SW480 (cell line): ENCODE data around the gene MMS19.

ENCODE experiments used
- DNase-seq: peaks from one replicate; pipeline ENCODE4 v3.0.0-alpha.2; 2016; ENCODE audit warnings: low spot score

The MMS19 gene, protein sequence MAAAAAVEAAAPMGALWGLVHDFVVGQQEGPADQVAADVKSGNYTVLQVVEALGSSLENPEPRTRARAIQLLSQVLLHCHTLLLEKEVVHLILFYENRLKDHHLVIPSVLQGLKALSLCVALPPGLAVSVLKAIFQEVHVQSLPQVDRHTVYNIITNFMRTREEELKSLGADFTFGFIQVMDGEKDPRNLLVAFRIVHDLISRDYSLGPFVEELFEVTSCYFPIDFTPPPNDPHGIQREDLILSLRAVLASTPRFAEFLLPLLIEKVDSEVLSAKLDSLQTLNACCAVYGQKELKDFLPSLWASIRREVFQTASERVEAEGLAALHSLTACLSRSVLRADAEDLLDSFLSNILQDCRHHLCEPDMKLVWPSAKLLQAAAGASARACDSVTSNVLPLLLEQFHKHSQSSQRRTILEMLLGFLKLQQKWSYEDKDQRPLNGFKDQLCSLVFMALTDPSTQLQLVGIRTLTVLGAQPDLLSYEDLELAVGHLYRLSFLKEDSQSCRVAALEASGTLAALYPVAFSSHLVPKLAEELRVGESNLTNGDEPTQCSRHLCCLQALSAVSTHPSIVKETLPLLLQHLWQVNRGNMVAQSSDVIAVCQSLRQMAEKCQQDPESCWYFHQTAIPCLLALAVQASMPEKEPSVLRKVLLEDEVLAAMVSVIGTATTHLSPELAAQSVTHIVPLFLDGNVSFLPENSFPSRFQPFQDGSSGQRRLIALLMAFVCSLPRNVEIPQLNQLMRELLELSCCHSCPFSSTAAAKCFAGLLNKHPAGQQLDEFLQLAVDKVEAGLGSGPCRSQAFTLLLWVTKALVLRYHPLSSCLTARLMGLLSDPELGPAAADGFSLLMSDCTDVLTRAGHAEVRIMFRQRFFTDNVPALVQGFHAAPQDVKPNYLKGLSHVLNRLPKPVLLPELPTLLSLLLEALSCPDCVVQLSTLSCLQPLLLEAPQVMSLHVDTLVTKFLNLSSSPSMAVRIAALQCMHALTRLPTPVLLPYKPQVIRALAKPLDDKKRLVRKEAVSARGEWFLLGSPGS

DNA sequence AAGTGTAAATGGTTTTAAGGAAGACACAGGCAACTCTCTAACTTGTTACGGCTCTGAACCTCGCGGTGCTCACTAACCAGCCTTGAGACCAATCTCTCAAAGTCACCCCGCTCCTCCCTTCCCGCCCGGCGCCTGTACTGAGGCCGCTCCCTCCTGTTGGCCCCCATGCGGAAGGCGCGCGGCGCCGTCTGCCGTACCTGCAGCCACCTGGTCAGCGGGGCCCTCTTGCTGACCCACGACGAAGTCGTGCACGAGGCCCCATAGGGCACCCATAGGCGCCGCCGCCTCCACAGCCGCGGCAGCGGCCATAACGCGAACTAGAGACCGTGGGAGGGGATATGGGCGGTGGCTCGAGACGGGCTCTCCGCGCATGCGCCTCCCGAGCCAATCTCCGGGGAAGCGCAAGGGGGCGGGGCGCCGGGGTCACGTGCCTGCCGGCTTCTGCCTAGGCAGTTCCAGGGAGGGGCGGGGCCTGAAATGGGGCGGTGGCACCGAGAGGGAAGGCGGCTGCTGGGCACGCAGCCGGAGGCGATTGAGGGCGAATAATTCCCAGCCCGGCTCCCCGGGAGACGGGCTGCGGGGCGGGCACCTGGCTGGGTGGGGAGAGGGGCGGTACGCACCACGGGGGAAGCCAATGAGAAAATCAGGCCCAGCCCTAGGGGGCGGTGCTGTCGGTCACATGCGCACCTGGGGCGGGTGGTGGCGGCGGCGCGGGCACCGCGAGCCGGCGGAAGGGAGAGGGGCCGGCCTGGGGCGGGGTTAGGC, at the start of gene MMS19:
Gene MMS19, minus strand, starts transcription at position 347 of the 765 bp plus-strand sequence. Its CDS starts 38 bp downstream, at position 309.
- peak; percentile 95 for DNase-seq

DNA sequence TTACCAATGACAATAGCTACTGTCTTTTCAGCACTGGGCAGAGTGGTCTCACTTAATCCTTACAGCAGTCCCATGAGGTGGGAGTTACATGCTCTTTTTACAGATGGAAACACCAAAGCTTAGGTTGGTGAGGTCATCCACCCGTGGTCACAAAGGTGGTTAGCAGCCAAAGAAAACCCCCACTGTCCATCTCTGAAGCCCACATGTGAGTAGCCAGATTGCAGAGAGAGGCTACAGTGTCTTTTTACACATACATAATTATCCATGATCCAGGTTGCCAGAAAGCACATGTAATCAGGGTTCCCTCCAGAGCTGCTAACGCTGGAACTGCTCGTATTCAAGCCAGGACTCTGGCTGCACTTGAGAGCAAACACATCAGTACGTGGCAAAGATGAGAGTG, 49.7 kb upstream of the MMS19 start:
- no peak for DNase-seq

DNA sequence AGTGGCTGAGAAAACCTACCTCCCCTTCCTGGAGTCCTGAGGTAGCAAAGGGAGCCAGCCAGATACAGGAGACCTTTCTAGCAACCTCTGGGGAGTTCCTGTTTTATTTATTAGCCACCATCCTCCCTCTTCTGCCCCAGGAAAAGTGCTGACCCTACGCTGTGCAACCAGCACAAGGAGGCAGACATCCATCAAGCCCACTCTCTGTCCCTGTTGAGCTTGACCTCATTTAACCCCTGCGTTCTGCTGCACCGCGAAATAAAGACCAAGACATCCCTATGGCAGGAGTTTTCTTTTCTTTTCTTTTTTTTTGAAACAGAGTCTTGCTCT, 49.0 kb upstream of the MMS19 start:
- DNase-seq, result no peak

DNA sequence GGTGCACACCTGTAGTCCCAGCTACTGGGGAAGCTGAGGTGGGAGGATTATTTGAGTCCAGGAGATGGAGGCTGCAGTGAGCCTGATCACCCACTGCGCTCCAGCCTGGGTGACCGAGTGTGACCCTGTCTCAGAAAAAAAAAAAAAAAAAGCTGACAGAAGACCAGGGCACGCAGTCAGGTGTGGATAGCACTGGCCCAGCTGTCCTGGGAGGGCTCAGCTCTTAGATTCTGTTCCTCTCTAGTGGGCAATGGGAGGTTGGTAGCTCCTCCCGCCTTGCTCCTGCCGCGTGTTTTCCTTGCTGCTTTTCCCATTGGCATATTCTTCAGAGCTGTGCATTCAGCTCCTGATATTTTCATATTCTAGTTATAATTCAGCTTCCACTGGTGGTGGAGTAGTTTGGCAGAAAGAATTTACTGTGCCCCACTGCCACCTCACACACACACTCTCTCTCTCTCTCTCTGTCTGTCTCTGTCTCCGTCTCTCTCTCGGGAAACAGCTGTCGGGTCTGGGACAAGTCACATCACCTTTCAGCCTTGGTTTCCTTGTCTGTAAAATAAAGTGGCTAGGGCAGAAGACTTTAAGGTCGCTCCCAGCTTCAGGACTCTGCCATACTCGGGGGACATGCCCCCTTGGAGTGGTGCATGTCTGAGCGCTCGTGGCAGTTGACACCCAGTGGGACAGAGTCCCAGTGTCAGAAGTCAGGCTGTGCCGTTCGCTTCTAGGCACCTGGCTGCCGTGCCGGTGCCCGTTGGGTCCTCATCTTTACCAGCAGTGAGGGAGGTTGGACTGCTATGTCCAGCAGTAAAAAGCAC, 48.4 kb upstream of the MMS19 start:
- DNase-seq, result no peak

DNA sequence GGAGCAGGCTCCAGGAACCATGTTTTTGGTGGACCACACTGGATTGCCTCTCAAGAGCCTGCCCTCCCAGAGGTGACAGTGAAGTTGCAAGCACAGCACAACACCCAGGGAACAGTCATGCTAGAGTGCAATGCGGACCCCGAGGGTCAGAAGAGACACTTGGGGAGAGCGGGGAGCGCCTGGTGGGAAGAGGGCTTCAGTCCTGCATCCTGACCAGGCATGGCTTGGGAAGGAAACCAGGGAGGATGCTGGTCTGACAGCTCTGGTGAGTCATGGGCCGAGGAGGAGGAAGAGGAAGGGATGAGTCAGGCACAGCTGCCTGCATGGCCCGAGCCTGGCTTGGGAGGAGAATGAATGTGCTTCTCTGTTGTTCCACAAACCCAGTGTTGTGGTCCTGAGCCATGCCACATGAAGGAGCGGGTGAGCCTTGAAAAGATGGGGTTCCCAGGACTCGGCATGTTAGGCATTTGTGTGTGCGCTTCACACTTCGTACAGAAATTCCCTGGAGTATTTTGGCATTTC, 44.9 kb upstream of the MMS19 start:
- DNase-seq, result peak; percentile 97

DNA sequence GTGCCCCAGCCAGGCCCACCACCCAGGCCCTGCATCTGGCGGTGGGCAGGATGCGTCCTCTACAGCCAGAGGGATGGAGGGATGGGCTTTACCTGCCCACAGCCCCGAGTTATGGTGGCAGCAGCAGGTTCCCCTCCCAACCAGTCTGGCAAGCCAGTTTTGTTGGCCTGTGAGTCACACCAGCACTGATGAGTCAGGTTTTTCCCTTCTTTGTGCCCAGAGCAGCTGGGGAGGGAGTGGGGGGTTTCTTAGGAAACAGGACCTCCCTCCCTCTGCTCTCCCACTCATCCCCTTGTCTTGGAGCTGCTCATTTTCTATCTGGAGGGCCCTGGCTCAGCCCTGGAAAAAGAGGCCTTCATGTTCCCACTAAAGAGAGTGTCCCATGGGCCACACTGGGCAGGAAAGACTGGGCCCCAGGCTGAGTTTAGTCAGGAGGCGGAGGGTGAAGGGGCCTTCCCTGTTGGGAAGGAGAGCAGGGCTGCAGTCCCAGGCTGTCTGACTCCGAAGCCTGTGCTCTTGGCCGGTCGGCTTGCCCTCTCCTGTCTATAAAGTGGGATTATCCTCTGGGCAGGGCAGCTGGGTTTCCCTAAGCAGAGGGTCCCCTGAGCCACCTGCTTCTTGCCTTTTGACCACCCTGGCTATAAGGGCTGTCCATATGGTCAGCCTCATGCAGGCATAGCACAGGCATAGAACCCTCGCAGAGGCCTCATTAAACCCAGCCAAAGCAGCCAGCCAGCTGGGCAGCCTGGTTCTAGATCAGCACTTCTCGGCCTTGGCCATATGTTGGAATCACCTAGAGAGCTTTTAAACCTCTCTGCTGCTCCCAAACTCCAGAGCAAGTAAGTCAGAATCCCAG, 44.2 kb upstream of the MMS19 start:
- peak; percentile 84 for DNase-seq

DNA sequence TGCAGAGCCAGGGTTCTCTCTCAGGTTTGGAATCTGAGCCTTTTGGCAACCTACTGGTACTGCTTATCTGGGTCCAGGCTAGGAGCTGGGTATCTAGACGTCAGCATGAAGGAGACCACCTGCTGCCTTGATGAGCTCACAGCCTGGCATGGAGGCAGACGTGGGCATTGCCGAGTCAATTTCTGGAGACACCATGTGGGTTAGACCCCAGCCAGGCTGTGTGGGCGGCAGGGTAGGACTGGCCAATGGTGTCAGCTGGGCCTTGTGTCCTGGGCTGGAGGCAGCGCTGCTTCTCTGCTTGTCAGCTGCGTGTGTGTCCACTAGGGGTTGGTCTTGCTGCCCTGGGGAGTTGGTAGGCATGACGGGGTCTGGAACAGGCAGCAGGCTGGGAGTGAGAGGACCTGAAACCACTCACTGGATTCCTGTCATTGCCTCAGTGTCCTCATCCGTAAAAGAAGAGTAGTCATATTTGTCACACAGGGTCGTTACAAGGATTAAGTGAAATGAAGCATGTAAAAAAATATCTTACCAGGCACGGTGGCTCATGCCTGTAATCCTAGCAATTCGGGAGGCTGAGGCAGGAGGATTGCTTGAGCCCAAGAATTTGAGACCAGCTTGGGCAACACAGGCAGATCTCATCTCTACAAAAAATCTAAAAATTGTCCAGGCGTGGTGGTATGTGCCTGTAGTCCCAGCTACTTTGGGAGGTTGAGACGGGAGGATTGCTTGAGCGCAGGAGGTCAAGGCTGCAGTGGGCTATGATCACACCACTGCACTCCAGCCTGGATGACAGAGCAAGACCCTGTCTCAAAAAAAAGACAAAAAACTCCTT, 42.7 kb upstream of the MMS19 start:
- DNase-seq, result no peak

DNA sequence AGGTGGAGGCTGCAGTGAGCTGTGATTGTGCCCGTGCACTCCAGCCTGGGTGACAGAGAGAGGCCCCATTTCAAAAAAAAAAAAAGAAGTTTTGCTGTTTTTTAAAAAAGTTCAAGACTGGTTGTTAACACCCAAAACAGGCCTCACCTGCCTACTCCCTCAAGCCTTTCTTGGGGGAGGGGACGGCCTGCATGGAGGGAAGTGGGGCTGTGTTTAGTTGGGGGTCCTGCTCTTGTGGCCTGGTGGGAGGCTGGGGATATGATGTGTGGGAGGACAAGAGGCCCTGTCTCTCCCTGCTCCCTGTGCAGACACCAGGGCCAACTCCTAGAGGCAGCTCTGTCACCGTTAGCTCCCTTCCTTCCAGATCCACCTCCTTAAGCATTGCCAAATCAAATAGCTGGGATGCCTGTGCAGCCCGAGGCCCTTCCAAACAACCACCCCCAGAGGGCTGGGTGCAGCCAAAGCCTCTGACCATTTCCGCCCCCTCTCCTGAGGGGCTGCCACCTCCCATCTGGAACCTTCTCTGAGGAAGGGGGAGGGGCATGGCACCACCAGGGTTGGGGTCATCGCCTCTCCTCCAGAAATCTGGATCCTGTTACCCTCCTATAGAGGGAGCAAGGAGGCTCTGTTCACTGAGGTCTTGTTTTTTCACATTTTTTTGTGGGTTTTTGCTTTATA, 41.4 kb upstream of the MMS19 start:
- DNase-seq, result no peak

DNA sequence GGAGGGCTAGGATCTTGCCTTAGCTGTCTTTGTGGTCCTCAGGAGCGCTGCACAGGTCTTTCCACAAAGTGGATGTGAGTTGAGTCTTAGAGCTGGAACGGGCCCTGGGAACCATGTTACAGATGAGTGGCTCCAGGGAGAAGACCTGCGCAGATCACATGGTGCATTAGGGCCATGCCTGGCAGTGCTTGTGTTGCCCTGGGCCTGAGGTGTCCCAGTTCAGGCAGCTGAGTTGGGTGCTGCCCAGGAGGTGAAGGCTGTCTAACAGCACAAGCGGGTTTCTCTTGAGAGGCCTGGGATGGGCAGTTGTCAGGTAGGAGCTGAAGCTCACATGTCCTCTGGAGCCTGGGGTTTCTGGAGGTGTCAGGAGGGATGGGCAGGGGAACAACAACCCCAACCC, 40.6 kb upstream of the MMS19 start:
- no peak for DNase-seq

DNA sequence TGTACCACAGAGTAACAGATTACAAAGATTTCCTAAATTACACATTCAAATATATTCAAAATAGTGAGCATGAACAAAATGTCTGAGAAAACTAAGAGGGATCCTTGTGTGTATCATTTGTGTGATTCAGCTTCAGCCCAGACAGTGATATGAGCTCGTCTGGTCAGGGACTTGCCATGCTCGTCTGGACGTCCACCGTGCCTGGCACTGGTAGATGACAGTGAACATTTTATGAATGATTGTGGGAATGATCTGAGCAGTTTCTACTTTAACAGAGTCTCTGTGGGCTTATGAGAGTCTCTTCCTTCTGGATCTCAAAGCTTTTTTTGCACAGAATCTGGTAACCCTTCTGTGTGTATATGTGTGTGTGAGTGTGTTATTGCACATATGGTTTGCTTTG, 40.2 kb upstream of the MMS19 start:
- DNase-seq, result no peak

DNA sequence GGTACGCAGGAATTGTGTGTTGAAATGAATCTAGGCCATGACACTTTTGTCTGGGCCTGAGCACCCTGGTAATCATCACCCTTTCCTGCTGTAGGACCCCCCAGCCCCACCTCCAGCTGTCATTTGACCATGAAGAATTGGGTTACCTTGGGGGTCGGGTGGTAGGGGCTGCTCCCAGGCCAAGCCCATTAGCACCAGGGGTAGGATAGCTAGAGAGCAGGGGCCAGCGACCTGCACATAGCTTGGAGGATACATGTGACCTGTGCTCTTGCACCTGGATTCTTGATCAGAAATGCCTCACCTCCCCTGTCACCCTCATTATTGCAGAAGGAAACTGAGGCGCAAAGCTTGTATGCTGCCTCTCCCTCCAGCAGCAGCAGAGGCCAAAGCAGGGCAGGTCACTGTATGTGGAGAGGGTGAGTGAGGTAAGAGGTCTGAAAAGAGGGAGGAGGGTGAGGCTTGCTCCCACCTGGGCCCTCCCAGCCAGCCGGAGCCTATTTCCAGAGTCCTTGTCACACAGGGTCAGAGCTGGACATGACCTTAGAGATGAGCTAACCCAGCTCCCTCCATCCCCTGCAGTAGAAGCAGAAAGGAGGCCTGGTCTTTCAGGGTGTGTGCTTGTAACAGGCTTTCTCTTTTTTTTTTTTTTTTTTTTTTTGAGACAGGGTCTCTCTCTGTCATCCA, 39.1 kb upstream of the MMS19 start:
- no peak for DNase-seq

DNA sequence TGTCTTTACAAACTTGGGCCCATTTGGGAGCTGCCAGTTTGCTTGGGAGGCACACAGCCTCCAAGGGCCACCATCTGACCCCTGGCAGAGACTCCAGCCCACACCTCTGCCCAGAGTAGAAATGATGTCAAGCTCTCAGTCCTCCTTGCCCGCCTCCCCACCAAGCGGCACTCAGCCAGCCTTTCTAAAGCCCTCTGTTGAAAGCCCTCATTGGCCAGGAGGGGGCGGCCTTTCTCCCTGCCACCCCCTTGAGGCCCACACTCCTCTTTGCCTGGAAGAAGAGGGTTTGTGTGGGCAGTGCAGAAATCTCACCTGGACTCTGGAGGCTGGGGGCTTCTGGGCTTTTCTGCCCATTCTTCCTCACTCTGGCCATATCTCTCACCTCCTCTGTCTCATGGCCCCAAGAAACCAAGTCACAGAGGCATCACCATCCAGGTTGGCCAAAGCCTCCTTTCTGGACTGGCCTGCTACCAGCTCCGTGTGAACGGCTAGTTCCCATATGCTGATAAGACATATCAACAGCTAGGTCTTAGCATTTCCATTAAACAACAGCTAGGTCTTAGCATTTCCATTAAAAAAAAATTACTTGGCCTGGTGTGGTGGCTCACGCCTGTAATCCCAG, 36.6 kb upstream of the MMS19 start:
- no peak for DNase-seq

DNA sequence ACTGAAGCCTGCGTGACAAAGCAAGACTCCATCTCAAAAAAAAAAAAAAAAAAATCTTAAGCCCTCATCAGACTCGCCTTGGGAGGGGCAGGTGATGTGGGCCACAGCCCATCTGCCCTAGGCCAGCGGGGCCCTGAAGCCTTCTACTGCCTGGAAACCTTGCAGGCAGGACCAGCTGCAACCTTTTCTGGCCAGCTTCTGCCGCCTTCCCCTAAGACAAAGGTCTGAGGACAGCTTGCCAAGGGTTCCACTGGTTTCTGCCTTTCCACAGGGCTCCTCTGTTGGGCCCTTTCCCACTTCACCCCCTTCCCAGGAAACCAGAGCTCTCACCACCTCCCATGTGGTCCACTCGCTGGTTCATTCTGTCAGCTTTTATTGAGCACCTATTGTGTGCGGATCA, 35.7 kb upstream of the MMS19 start:
- no peak for DNase-seq

DNA sequence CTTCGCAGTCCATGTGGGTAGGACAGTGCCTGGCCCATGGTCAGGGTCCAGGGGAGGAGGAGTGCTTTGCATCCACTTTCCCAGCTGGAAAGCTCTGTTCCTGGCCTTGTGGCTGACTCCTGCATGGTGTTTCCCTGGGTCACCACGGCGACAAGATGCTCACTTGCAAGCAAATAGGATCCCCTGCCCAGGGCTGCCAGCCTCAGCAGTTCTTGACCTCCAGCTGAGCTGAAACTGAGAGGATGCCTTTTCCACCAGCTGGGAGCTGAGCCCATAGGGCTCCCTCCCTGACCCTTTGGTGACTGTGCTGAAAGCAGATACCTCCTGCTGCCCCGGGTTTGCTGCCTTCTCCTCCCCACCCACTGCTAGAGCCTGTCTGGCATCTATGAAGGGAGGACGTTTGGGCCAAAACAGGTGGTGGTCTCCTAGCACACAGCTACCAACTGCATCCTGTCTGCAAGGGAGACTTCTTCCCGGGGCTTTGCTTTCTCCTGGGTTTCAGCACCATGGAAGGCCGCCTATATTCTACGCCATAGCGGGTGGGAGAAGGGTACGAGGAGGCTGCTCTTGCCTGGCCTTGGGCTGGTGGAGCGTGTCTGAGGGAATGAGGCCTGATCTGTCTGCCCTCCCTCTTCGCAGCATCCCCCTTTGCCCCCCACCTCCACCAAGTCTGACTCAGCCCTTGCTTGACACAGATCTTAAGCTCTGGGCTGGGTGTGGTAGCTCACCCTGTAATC, 34.9 kb upstream of the MMS19 start:
- no peak for DNase-seq

DNA sequence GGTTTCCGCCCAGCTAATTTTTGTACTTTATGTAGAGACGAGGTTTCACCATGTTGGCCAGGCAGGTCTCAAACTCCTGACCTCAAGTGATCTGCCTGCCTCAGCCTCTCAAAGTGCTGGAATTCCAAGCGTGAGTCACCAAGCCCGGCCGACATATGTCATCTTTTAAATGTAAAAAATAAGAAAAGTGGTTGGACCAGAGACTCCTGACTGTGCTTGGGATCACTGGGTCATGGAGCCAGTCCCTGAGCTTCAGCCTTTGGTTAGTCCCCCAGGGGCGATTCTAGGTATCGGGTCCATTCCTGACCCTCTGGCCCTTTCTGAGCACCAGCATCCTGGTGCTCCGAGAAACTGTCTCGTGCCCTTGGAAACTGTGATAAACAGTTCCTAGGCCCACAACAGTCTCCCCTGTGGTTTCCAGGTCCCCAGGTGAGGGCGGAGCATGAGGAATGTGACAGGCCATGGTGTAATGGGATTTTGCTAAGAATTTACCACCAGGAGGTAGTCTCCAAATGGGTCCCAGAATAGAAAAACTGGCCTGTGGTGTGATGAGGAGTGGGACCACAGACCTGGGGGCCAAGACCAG, 33.3 kb upstream of the MMS19 start:
- DNase-seq, result peak; percentile 25

DNA sequence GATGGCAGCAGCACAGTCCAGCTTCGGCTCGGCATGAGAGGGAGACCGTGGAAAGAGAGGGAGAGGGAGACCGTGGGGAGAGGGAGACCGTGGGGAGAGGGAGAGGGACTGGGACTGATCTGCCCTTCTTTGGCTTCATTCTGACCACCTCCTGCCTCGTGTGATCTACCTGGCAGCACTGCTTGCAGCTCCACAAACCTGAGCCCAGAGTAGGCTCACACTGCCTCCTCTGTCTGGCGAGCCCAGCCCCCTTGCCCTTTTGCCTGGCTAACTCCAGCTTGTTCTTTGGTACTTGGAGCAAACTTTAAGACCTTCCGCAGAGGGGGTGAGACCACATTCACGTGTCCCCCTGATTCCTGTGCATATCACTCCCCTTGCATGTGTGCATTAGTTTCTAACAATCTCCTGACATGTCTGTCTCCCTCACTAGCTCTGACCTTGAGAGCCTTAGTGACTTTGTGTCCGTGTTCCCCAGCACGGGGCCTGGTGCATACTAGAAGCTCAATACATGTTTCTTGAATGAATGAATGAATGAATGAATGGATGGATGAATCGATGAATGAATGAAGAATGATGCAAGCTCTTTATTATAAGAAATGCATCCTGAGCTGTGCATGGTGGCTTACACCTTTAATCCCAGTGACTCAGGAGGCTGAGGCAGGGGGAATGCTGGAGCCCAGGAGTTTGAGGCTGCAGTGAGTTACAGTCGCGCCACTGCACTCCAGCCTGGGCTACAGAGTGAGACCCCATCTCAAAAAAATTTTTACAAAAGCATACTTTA, 31.7 kb upstream of the MMS19 start:
- DNase-seq, result no peak
